ENCODE results near the gene CPLANE2.
"Not testable (repeated sequence)": the region's sequence is repeated elsewhere in the genome, so short reads cannot be mapped to it uniquely, and the experiment has no call there.

Gene CPLANE2

DNA sequence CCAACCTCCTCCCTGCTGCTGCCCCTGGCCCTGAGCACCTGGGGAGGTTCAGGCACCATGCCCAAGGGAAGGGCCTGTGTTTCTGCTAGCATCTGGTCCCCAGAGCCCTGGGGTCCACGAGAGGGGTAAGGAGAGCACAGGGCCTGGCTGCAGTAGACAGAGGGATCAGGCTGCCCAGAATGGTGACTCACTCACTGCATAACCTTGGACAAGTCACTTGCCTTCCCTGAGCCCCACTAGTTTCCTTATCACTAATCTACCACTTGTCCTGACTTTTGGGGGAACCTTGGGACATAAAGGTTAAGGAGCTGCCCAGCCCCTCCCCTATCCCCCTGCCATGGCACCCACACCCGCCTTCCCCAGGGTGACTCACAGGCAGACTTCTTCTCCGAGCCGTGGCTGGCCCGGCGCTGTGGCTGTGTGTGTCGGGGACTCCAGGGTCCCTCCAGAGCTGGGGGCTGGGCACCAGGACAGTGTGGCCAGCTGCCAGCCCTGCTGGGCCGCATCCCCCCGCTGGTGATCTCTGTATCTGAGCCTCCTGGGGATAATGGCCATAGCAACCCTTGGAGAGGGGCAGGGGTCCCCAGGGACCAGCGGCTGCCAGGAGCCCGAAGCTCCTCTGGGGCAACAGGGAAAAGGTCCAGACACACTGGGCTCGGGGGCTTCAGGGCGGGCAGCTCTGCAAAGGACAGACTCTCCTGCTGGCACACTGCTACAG lies 28.6 kb downstream of the CPLANE2 start:
- DNase-seq = no peak

DNA sequence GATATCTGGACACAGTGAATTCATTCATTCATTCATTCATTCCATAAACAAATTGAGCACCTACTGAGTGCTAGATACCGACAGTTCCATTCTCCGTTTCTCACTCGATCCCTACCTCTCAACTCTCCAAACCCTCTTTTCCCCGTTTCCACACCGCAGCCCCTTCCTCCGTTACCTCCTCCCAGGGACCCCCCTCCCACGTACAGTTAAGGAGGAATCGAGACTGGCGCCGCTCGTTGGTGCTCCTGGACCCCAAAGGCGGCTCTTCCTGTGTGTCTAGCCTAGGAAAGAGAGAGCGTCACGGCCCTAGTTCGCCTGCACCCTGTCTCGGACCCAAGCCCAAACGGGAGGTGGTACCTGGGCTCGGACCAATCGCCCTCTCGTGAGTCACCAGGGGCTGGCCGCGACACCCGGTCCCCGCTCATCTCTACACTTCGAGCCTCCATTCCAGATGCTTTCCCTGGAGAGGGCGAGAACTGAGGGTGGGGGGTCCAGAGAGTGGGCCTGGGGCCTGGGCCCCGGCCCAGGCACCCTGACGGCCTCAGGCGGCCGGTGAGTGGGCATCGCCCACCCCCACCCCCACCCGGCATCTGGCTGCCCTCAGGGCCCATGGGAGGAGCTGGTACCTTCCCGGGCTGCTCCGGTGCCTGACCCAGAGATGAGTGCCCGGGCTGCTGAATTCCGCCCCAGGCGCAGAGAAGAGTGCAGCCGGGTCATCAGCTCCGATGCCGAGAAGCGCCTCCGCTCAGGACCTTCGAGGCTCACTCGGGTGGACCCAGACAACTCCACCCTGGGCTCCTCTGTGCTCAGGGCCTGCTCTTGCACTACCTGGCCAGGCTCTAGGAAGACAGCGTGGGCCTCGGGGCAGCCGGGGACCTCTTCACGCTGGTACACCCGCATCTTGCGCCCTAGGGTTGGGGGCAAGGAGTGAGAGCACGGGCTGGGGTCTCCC lies 29.4 kb downstream of the CPLANE2 start:
- DNase-seq = no peak

DNA sequence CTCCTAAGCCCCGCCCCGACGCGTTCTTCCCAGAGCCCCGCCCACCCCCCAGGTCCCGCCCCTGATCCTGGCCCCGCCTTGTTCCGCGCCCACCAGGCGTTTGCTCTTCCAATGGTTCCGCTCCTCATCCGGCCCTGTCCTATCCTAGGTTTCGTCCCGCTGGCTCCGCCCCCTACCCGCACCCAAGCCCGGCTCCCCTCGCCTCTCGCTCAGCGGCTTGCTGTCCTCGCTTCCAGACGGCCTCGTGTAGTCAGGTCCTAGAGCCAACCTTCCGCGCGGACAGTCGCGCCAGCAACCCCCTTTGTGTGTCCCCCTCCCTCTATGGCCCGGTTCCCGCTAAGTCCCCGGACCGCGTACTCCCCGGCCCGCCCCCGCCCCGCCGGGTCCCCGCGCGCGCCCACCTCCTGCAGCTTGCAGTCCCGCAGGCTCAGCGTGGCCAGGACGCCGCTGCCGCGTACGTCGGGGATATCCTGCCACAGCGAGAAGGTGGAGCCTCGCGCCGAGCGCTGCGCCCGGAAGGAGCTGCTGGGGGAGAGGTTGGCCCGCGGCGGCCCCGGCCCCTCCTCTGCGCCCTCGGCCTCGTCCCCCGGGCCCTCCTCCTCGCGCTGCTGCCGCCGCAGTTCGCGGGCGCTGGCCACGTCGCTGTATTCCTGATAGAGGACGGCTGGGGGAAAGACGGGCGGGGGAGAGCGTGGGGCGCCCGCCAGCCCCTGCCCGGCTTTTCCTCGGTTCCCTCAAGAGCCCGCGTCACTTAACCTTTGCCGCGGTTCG lies 30.3 kb downstream of the CPLANE2 start:
- peak; percentile 95 for DNase-seq

DNA sequence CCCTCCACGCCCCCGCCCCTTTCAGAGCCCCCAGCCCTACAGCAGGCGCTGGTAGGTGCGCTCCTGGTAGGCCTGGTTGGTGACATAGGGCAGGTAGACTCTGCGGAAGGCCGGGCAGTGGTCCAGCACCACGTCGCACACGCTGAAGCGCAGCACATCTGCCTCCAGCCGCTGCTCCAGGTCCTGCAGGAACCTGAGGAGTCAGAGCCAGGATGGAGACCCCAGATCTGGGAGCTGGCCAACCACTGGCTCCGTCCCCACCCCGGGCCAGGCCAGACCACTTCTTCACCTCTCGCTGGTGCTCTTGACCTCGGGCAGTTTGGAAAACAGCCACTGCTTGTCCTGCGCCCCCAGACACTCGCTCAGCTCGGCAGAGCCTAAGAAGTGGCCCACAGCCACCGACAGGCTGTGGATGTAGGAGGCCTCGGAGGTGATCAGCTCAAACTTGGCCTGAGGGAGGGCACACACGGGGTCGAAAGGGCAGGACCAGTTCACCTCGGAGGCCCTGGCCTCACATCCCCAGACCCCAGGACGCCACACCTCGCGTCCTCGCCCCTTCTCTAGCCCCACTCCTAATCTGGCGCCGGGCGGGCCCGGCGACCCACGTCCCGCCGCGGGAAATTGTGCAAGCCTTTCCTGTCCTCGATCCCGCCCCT lies 31.0 kb downstream of the CPLANE2 start:
- DNase-seq = no peak

DNA sequence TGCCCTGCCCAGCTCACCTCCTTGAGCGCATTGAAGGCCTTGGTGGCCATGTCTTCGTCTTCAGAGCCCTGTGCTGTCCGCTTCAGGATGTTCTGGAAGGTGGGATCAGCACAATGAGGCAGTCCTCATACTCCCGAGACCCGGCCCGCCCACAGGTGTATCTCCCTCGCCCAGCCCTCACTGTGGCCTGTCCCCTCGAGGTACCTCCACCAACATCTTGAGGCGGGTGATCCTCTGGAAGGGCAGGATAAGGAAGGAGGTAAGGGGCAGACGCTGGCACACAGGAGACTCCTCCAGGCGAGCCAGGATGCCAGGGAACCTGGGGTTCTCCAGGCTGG lies 31.7 kb downstream of the CPLANE2 start:
- no peak for DNase-seq

DNA sequence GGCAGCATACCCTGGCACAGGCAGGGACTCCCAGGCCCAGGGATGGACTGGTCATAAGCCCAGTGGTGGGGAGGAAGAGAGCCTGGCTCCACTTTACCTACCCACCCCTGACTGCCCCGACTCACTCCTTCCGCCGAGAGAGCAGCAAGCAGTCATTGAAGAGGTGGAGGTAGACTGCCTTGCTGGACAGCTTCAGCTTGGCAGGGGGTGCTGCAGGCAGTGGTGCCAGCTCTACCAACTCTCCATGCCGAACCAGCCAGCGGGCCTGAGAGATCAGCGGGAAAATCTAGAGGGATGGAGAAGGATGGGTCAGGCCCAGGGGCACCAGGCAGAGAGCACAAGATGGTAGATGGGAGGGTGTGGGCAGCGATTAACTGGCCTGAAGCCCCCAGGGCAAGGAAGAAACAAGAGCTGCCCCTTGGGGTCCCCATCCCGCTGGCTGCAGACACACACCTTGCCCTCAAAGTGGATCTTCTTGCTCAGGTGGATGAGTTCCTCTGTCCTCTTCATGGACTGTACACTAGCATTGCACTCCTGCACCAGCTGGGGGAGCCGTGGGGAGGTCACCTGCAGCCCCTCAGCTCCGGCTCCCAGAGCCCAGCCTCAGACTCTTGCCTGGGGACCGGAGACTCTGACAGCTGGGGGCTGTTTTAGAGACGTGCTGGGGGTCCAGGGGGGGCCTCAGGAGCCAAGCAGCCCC lies 32.2 kb downstream of the CPLANE2 start:
- peak; percentile 45 for DNase-seq

DNA sequence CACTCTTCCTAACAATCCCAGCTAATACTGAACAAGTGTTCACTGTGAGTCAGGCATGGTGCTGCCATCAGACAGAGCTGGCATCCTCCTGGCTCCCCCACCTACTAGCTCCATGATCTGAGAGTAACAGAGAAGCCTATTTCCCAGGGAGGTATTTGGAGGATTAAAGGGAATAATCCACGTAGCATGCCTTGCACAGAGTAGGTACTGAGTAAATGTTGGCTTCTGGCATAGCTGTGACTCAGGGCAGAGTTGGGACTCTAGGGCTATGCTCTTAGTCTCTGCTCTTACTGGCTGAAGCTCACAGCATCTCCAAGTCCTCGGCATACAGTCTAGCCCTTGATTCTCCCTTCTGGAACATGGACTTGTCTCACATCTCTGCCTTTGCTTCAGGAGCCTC lies 32.8 kb downstream of the CPLANE2 start:
- no peak for DNase-seq

DNA sequence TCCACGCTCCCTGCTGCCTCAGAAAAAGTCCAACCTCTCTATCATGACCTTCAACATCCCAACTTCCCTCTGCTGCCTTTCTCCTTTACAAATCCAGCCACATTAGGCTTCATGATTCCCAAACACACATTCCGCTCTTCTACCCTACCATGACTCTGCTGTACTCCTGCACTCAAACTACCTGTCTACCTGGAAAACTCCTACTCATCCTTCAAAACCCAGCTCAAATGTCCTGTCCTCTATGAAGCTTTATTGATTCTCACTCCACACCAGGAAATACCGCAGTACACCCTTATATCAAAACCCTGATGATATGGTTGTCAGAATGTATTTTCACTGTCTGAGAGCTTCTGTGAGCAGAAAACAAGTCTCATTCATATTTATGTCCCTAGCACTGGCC lies 33.4 kb downstream of the CPLANE2 start:
- DNase-seq = no peak

DNA sequence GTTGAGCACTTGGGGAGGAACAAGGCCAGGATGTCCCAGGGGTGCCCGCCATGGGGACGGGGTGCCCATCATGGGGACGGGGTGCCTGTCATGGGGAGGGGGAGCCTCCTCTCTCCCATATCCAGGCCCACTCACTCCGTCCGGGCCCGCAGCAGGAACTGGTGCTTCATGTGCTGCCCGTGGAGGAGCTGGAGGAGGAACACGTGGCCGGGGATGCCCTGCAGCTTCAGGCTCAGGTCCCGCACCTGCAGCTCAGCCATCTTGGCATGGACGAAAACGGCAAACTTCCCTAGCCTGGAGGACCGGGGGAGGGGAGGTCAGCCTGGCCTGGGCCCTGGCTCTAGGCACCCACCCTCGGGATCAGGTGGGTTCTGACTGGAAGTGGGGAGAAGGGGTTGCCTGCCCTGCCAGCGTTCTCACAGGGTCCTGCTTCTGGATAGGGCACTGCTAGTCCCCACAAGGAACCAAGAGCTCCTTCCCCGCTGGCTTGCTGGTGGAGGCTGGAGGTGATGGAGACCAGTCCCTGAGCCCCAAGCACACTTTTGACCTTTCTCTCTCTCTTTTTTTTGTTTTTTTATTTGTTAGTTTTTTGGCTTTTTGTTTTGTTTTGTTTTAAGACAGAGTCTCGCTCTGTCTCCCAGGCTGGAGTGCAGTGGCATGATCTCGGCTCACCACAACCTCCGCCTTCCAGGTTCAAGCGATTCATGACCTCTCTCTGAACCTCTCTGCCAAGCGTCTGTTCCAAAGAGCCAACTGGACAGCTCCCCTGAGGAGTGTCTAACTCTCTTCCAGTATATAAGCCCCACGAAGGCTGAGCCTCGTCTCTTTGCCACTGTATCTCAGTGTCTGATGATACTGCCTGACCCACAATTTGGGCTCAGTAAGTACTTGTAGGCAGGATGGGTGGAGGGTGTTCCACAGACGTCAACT lies 34.4 kb downstream of the CPLANE2 start:
- no peak for DNase-seq

DNA sequence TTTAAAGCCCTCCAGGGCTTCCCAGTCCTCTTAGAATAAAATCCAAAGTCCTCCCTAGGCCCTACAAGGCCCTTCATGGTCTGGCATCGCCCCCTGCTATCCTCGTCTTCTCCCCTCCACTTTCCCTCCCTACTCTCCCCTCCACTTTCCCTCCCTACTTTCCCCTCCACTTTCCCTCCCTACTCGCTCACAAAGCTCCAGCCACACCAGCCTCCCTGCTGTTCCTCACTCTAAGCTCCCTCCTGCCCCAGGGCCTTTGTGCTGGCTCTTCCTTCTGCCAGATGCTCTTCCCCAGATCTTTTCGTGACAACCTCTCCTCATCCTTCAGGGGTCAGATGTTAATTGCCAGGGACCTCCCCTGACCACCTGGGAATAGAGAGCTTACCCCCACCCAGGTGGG lies 37.3 kb downstream of the CPLANE2 start:
- no peak for DNase-seq

DNA sequence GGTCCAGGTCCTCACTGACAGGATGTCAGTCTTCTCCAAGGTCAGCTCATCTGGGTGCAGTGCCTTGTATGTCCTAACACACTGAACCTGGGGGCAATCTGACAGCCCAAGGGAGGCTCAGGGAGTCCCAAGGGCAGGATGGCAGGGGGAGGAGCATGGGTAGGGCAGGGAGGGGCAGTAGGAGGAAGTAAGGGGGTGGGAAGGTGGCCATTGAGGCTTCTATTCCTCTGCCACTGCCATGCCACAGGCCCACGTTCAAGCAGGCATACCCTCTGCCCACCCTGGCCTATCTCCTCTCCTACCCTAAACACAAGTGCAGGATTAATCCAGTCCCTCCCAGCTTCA lies 37.9 kb downstream of the CPLANE2 start:
- DNase-seq = no peak

DNA sequence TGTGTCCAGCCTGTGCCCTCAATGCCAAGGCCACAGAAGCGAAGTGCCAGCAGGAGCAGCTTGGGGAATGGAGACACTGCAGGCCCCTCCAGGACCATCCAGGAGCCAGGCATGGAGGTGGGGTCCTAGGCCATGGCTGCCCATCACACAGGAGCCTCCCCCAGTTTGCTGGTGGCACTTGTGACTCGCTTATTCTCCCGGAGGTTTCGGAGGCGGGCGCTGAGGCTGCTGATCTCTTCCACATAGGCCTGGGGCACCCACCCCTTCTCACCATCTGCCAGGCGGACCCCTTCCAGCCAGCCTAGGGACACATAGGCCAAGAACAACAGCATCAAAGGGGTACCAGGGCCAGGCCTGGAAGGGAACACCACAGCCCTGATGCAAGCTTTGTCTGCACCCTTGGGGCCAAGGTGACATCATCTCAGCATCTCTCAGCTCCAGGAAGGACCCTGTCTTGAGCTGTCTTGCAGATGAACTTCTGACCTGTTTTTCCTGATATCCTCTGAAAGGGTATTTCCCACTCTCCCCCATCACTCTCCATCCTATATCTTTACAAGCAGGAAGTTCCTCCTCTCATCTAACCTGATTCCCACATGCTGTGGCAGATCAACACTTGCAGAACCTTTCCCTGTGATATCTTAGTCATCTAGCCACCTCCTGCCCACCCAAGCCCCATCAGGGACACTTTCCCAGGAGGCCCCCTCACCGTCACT lies 38.4 kb downstream of the CPLANE2 start:
- no peak for DNase-seq

DNA sequence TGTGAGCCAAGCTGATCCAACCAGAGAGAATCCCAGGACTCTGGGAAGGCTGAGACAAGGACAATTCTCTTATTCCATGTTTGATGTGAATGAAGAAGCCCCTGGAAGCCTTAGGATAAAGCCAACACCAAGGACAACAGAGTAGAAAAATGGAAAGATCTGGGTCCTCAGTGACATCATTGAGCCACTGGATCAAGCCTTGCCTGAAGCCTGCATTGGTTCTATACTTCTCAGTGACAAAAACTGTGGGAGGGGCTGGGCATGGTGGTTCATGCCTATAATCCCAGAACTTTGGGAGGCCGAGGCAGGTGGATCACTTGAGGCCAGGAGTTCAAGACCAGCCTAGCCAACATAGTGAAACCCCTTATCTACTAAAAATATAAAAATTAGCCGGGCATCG lies 40.1 kb downstream of the CPLANE2 start:
- no peak for DNase-seq

DNA sequence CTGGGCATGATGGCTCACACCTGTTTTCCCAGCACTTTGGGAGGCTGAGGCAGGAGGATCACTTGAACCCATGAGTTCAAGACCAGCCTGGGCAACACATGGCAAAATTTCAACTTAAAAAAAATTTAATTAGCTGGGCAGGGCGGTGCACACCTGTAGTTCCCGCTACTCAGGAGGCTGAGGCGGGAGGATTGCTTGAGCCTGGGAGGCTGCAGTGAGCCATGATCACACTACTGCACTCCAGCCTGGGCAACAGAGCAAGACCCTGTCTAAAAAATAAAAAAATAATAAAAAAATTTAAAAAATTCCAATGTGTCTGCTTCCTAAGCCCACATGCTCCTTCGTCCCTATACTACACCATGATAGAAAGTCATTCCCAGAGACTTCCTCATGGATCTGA lies 40.8 kb downstream of the CPLANE2 start:
- not testable (repeated sequence) for DNase-seq

DNA sequence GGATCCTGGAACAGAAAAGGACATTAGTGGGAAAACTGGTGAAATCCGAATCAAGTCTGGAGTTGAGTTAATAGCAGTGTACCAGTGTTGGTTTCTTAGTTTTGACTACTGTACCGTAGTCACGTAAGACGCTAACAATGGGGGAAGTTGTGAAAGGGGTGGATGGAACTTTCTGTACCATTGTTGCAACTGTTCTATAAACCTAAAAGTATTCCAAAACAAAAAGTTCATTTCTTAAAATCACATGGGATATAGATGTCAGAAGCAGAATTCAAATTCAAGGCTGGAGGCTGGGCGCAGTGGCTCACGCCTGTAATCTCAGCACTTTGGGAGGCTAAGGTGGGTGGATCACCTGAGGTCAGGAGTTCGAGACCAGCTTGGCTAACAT lies 41.5 kb downstream of the CPLANE2 start:
- DNase-seq = no peak

DNA sequence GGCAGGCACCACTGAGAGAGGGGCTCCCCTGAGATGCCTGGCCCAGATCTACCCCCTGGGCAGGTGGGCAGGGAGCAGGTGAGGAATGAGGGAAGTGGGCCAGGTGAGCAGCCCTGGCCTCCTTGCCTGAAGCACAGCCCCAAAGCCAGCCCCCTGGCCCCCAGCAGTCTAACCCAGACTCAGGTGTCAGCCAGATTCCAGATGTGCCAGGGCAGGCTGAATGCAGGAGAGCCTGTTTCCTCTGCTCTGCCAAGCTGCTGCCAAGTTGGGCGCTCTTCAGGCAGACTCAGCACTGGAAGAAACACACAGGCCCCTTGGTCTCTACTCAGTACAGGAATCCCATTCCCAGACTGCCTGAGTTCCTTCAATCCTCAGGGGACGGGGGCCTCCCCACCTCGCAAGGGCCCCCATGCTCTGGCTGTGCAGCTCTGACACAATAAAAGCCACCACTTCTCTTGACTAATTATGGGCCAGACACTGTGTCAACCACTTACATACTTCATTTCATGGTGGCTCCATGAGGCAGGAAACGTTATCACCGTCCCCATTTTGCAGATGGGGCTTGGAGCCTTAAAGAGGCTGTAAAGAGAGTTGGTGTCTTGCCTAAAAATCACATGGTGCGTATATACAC lies 45.0 kb downstream of the CPLANE2 start:
- no peak for DNase-seq

DNA sequence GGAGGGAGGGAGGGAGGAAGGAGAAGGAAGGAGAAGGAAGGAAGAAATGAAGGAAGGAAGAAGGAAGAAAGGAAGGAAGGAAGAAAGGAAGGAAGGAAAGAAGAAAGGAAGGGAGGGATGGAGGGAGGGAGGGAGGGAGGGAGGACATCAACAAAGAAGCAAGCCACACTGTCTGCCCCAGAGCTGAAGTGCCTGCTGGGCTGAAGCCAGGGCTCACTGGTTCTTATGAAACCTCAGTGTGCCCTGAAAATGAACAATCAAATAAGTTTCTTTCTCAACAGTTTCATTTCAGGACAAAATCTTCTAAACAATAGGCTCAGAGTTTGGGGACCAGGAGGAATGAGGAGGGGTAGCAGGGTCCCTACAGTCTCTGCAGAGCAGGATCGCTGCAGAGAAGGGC lies 45.7 kb downstream of the CPLANE2 start:
- DNase-seq = no peak

DNA sequence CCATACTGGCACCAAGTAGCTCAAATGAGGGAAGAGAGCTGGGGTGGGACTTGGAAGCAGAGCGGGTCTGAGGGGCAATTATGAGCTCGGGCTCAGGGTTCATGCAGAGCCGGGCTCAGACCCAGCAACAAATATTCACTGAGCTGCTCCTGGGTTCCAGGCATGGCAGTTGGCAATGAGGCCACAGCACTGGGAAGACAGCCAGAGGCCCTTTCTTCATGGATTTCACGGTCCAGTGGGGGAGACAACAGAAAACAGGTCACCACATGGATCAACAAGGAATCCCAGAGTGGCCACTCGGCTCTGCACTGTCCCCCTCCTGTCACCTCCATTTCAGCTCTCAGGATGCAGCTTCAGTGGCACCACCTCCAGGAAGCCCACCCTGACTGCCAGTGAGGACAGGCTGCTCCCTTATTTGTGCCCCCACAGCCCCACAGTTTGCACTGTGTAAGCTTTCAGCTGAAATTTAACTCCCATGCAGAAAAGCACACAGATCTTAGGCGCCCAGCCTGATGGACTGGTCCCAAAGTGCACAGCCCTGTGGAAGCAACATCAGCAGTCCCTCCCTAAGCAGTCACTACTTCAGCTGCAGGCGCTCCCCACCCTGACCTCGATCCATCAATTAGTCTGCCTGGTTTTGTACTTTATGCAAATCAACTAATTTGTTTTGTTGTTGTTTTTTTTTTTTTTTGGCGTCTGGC lies 46.9 kb downstream of the CPLANE2 start:
- DNase-seq = no peak

DNA sequence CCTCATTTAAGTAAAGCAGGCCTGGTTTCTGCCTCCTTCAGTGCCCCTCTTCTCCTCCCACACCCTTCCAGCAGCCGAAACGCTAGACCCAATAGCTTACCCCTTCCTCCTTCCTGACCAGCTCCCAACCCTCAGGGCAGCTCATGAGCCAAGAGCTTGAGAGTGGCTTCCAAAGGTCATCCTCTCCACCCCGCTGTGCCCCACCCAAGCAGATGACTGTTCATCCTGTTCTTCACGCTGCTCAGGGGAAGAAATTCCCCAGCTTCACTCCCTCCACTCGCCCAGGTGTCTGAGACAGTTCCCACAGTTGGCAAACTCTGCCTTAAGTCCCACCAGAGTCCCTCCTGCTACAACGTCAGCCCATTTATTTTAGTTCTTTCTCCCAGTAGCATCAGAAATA lies 48.0 kb downstream of the CPLANE2 start:
- DNase-seq = no peak
